Peyer's patch (tissue), 4 donors: ENCODE results near the gene F7. TPM values are rescaled to one million over a fixed set of nuclear protein-coding genes. Genes with fewer than 3 reads are reported as not detected.

ENCODE experiments used
- DNase-seq, 3 donors: peaks; one replicate each; pipeline ENCODE4 v3.0.0-alpha.2; 2017 to 2019
- H3K27ac ChIP-seq, 4 donors: fragments of 200-600 bp; sonication (generic); one replicate each; pipeline ENCODE4 v1.5.1; 2016 to 2019
- H3K27me3 ChIP-seq, 2 donors: fragments of 200-600 bp; sonication (generic); one replicate each; pipeline ENCODE4 v1.5.1; 2019
- H3K36me3 ChIP-seq, 3 donors: fragments of 200-600 bp; sonication (generic); one replicate each; pipeline ENCODE4 v1.5.1; 2016 to 2019
- H3K4me1 ChIP-seq, 4 donors: fragments of 200-600 bp; sonication (generic); one replicate each; pipeline ENCODE4 v1.5.1; 2016 to 2019
- H3K4me3 ChIP-seq, 4 donors: fragments of 200-600 bp; sonication (generic); 1 replicate in 3 of 4; 2 replicates in 1 of 4; pipeline ENCODE4 v1.5.1; 2016 to 2019; ENCODE audit warnings: mild to moderate bottlenecking in 1 of 4
- H3K9me3 ChIP-seq, 4 donors: fragments of 200-600 bp; sonication (generic); one replicate each; pipeline ENCODE4 v1.5.1; 2016 to 2019; ENCODE audit warnings: mild to moderate bottlenecking in 1 of 4
- CTCF ChIP-seq, 6 experiments: fragments of 450-650 bp in 4 of 6; fragments of 200-600 bp in 2 of 6; sonication (generic) in 1 of 6; IDR thresholded peaks; one replicate each; pipeline ENCODE4 v1.5.1; 2017 to 2019; ENCODE audit warnings: antibody characterized with exemption in 6 of 6, mild to moderate bottlenecking in 3 of 6, moderate library complexity in 1 of 6
- POLR2A ChIP-seq, 2 donors: fragments of 450-650 bp; IDR thresholded peaks; one replicate each; pipeline ENCODE4 v1.5.1; 2017; ENCODE audit warnings: antibody characterized with exemption in 2 of 2, mild to moderate bottlenecking in 2 of 2, moderate library complexity in 2 of 2
- small RNA-seq, 2 donors: library from RNA; depleted of rRNA; stranded (forward); fragments of <200 nt; gene quantifications; one replicate each; pipeline ENCODE3, GENCODE V24; 2016
- total RNA-seq, 4 donors: library from RNA; depleted of rRNA; stranded (reverse); fragments of >200 nt; gene quantifications; one replicate each; pipeline ENCODE4 v1.1.0, GENCODE V29; 2016

The F7 gene
- total RNA-seq, 4 donors from 2014 or later = 1.9 to 2.9 TPM; not detected in 2

GRCh38 chr13:113166681-113167080, 61.1 kb downstream of the F7 start:
- no peak for DNase-seq
- H3K4me1 ChIP-seq = no peaks in the 10 kb centered on the region
- H3K27me3 ChIP-seq = peaks cover 0 to 4% of the 10 kb centered on the region in 2 donors
- H3K36me3 ChIP-seq = peaks cover 0 to 7% (median 0%) of the 10 kb centered on the region in 3 donors
- H3K27ac ChIP-seq = no peak overlapping the region
- H3K4me3 ChIP-seq = no peak overlapping the region
- TF ChIP-seq POLR2A (IDR thresholded peaks at IDR 0.05) = no peak
- TF ChIP-seq CTCF (IDR thresholded peaks at IDR 0.05) = no peak
- H3K9me3 ChIP-seq = no peaks in the 10 kb centered on the region

- no peak overlapping the region for H3K4me3 ChIP-seq
- TF ChIP-seq CTCF (IDR thresholded peaks at IDR 0.05) (no peak), POLR2A (IDR thresholded peaks at IDR 0.05) (no peak)
- peaks cover 0 to 12% (median 0%) of the 10 kb centered on the region in 3 donors for H3K36me3 ChIP-seq
- no peak overlapping the region for H3K27ac ChIP-seq
- peaks cover 0 to 4% of the 10 kb centered on the region in 2 donors for H3K27me3 ChIP-seq
- H3K4me1 ChIP-seq = no peaks in the 10 kb centered on the region
- H3K9me3 ChIP-seq = no peaks in the 10 kb centered on the region
- no peak for DNase-seq
Observed at GRCh38 chr13:113167155-113167554, 61.6 kb downstream of the F7 start.

GRCh38 chr13:113167575-113167974, 62.0 kb downstream of the F7 start:
- Histone ChIP-seq H3K27ac (no peak overlapping the region), H3K9me3 (no peaks in the 10 kb centered on the region), H3K4me1 (no peaks in the 10 kb centered on the region), H3K27me3 (peaks cover 0 to 4% of the 10 kb centered on the region in 2 donors), H3K4me3 (no peak overlapping the region), H3K36me3 (peaks cover 0 to 12% (median 0%) of the 10 kb centered on the region in 3 donors)
- TF ChIP-seq CTCF (IDR thresholded peaks at IDR 0.05) (no peak), POLR2A (IDR thresholded peaks at IDR 0.05) (no peak)
- no peak for DNase-seq

GRCh38 chr13:113168211-113168610, 62.6 kb downstream of the F7 start:
- Histone ChIP-seq H3K27ac (no peak overlapping the region), H3K36me3 (peaks cover 0 to 12% (median 0%) of the 10 kb centered on the region in 3 donors), H3K4me1 (no peaks in the 10 kb centered on the region), H3K9me3 (no peaks in the 10 kb centered on the region), H3K4me3 (no peak overlapping the region), H3K27me3 (no peaks in the 10 kb centered on the region)
- DNase-seq = no peak
- no peak for TF ChIP-seq POLR2A (IDR thresholded peaks at IDR 0.05)
- no peak for TF ChIP-seq CTCF (IDR thresholded peaks at IDR 0.05)

GRCh38 chr13:113169277-113170272, 64.0 kb downstream of the F7 start:
- no peak overlapping the region for H3K4me3 ChIP-seq
- TF ChIP-seq CTCF (IDR thresholded peaks at IDR 0.05) (no peak), POLR2A (IDR thresholded peaks at IDR 0.05) (no peak)
- no peak for DNase-seq
- H3K36me3 ChIP-seq = peaks cover 0 to 16% (median 0%) of the 10 kb centered on the region in 3 donors
- no peaks in the 10 kb centered on the region for H3K4me1 ChIP-seq
- no peaks in the 10 kb centered on the region for H3K27me3 ChIP-seq
- no peaks in the 10 kb centered on the region for H3K9me3 ChIP-seq
- no peak overlapping the region for H3K27ac ChIP-seq

Small RNAs within 50 kb of the gene (small RNA-seq; reads per million reads assigned to genes)
- 0 reads per million in 2 donors for gene AL137002.1

Other genes starting within 250 kb of the F7 start
- gene MCF2L, start 136.6 kb upstream of the F7 start, total RNA-seq = 100 to 1,000 TPM in 3 of 4 donors, 10 to 100 TPM in 1; 81.4 to 165 (median 149) TPM
- 10 to 100 TPM in 3 of 4 donors, 1 to 10 TPM in 1; 4.1 to 22.5 (median 11.8) TPM for gene F10, start 17.0 kb downstream of the F7 start, total RNA-seq
- under 1 TPM in 1 of 4 donors, not detected in 3; 0.53 TPM for gene PROZ, start 52.9 kb downstream of the F7 start, total RNA-seq
- gene PCID2, start 102.9 kb downstream of the F7 start, total RNA-seq = 10 to 100 TPM; 24.9 to 42.1 (median 36.8) TPM
- 100 to 1,000 TPM in 3 of 4 donors, 10 to 100 TPM in 1; 83.9 to 206 (median 114) TPM for gene CUL4A, start 103.8 kb downstream of the F7 start, total RNA-seq
- gene LAMP1, start 191.4 kb downstream of the F7 start, total RNA-seq = 100 to 1,000 TPM in 3 of 4 donors, 10 to 100 TPM in 1; 42.1 to 236 (median 191) TPM